Stimulated activated CD8-positive, alpha-beta memory T cell treated with anti-CD3 and anti-CD28 coated beads, Interleukin-2, amount 100 ng/mL, for 48 hours (primary cell): ENCODE results near the gene CKAP2.
A peak's percentile ranks its signal among the peaks of the same experiment; 100 is the strongest.
"Not testable (repeated sequence)": the region's sequence is repeated elsewhere in the genome, so short reads cannot be mapped to it uniquely, and the experiment has no call there.

Experiments used
- DNase-seq, 2 donors: peaks; one replicate each; pipeline ENCODE4 v3.0.0-alpha.2; 2020; ENCODE audit warnings: low read depth in 2 of 2

CKAP2 gene, protein sequence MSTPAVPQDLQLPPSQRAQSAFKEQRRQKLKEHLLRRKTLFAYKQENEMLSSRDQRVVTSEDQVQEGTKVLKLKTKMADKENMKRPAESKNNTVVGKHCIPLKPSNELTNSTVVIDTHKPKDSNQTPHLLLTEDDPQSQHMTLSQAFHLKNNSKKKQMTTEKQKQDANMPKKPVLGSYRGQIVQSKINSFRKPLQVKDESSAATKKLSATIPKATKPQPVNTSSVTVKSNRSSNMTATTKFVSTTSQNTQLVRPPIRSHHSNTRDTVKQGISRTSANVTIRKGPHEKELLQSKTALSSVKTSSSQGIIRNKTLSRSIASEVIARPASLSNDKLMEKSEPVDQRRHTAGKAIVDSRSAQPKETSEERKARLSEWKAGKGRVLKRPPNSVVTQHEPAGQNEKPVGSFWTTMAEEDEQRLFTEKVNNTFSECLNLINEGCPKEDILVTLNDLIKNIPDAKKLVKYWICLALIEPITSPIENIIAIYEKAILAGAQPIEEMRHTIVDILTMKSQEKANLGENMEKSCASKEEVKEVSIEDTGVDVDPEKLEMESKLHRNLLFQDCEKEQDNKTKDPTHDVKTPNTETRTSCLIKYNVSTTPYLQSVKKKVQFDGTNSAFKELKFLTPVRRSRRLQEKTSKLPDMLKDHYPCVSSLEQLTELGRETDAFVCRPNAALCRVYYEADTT

GRCh38 chr13:52454820-52455676, at the start of gene CKAP2:
Gene CKAP2 (plus strand): TSS chr13:52455478. CDS start chr13:52455557, 79 bp downstream.
- peak; percentile 86 to 88 for DNase-seq

DNA sequence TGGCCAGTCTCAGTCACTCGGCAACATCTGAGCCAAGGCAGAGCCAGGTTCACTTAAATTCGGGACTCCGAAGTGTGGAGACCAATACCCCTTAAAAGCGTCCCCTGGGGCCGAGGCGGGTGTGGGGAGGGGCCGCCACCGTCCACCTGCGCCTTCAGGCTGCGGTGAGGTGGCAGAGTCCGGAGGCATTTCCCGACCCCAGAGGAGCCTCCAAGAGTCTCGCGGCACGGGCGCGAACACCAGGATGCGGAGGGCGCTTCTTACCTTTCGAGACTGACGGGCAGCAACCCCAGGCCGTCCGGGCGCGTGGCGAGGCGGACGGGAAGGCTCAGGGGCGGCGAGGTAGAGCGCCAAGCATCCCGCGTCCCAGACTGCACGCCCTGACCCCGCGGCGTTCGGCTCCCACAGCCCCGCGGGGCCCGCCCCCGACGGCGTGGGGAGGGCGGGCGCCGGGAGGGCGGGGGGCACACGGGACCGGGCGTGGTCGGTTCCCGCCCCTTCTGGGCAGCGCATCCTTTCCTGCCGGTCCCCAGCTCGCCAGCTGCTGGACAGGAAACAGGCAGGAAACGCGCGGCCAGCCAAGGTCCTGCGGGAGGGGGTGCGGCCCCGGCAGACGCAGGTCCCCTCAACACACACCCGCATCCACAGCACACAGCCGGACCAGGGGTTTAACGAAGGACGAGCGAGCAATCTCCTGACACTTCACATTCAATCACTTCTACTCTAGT, 49.3 kb upstream of the CKAP2 start, which contains the start of gene THSD1:
TSS of gene THSD1 (minus strand) at position 406 of the 728 bp plus-strand sequence. CDS start 3,572 bp downstream, outside the sequence.
- peak in 1 of 2 donors; percentile 5 for DNase-seq

DNA sequence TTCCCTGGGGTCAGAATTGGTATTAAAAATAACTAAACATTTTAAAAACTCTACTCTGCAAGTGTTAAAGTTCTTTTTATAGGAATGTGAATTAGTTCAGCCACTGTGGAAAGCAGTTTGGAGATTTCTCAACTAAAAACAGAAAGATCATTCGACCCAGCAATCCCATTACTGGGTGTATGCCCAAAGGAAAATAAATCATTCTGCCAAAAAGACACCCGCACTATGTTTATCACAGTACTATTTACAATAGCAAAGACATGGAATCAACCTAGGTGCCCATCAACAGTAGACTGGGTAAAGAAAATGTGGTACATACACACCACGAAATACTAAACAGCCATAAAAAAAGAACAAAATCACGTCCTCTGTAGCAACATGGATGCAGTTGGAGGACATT, 48.6 kb upstream of the CKAP2 start:
- no peak for DNase-seq

DNA sequence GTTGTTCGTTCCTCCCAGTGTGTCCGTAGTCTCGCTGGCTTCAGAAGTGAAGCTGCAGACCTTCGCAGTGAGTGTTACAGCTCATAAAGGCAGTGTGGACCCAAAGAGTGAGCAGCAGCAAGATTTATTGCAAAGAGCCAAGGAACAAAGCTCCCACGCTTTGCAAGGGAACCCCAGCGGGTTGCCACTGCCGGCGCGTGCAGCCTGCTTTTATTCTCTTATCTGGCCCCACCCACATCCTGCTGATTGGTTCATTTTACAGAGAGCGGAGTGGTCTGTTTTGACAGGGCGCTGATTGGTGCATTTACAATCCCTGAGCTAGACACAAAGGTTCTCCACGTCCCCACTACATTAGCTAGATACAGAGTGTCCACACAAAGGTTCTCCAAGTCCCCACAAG, 47.8 kb upstream of the CKAP2 start:
- DNase-seq: not testable (repeated sequence)

- not testable (repeated sequence) for DNase-seq
Measured at GRCh38 chr13:52408071-52408658, 47.1 kb upstream of the CKAP2 start.

- DNase-seq: no peak
Measured at GRCh38 chr13:52411629-52412028, 43.6 kb upstream of the CKAP2 start.

- no peak for DNase-seq
Measured at GRCh38 chr13:52412128-52412527, 43.1 kb upstream of the CKAP2 start.

- DNase-seq: no peak
Measured at GRCh38 chr13:52414051-52414450, 41.2 kb upstream of the CKAP2 start.

DNA sequence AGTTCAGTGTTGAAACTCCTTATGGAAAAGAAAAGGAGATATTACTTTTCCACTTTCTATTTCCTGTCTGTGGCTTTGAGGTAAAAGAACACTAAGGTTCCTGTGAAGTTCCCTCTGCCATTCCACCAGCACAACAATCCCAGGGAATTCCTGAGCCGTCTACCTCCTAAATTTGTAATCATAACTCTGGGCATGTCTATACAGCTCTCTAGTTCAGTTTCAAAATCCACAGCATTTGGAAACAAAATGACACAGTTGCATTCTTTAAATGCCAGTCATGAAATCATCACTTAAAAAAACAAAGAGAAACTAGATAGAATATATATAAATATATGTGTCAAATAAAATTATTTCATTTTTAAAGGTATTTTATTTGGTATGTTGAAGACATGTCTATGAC, 40.3 kb upstream of the CKAP2 start:
- DNase-seq: no peak

DNA sequence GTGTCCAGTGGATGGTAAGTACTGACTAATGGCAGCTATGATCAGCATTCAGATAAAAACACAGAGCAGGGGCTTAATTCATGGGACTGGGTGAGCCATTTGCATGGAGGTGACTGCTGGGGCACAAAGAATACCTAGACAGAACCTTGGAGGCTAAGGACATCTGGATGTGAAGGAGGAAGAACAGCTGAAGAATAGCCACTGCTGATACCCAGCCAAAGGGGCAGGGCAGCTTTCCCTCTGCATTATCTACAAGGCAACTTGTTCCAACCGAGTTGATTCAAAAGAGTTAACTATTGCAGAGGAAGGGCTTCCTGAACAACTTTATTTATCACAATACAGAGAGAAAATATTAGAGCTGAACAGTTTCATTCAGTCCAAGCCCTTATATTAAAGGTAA, 36.2 kb upstream of the CKAP2 start:
- DNase-seq: no peak

- DNase-seq: no peak
Measured at GRCh38 chr13:52421216-52421615, 34.1 kb upstream of the CKAP2 start.

DNA sequence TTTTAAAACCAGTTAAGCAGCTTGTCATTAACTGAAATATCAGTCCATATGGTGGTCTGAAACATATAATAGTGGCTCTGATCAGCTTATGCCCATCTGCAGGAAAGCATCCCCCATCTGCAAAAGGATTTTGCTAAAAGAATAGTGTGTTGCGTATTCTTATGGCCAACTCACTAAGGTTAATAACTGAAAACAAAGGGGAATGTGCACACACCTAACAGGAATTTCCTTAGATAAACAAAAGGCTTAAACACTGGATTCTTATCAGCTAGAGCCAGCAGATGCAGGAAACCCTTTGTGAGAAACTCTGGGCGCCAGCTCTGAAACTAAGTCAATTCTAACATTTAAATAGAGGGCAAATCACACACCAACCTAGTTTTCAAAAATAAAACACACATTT, 27.0 kb upstream of the CKAP2 start:
- DNase-seq: no peak

DNA sequence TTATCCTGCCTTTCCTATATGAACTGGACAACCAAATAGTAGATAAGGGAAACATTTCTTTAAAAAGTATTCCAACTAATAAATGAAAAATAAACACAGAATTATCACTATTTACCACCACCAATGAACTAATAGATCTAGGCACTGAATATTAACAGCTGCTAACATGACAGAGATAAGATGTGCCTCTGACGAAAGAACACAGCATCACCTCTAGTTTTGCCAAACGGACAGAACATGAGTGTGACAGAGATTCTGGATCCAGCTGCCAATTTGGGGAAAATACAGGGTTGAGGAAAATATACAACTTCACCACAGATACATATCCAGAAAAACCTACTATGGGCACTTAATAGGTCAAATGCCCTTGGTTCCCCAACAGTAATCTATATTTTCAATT, 22.8 kb upstream of the CKAP2 start:
- no peak for DNase-seq

GRCh38 chr13:52446265-52446664, 9.0 kb upstream of the CKAP2 start:
- no peak for DNase-seq

- DNase-seq: no peak
Measured at GRCh38 chr13:52447354-52447753, 7.9 kb upstream of the CKAP2 start.

DNA sequence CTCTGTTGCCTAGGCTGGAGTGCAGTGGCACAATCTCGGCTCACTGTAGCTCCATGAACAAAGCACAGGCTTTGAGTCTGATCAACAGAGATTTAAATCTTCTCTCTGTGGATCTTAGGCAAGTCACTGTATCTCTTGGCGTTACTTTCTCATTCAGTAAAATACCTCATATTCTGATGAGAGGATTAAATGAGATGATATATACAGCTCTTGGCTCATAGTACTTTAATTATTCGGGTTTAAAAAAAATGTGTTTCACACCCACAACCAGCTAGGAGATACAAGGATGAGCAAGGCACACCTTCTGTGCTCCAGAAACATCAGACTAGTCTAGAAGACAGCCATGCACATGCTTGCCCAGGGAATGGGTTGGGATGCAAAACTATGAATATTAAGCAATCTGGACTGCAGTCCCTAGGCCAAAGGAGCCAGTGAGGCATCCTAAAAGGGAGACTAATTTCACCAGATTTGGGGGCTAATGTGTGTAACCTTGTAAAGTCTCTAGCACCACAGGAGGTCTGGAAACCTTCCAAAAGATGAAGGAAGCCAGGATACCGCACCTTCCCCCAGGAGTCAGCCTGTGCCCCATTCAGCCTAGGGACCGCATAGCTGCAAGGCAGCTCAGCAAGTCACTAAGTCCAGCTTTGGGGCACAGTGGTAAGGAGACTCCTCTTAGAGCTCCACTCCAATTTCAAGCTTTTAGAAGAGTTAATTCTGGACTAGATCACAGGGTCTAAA, 7.3 kb upstream of the CKAP2 start:
- no peak for DNase-seq

- no peak for DNase-seq
Measured at GRCh38 chr13:52449331-52450011, 5.8 kb upstream of the CKAP2 start.

DNA sequence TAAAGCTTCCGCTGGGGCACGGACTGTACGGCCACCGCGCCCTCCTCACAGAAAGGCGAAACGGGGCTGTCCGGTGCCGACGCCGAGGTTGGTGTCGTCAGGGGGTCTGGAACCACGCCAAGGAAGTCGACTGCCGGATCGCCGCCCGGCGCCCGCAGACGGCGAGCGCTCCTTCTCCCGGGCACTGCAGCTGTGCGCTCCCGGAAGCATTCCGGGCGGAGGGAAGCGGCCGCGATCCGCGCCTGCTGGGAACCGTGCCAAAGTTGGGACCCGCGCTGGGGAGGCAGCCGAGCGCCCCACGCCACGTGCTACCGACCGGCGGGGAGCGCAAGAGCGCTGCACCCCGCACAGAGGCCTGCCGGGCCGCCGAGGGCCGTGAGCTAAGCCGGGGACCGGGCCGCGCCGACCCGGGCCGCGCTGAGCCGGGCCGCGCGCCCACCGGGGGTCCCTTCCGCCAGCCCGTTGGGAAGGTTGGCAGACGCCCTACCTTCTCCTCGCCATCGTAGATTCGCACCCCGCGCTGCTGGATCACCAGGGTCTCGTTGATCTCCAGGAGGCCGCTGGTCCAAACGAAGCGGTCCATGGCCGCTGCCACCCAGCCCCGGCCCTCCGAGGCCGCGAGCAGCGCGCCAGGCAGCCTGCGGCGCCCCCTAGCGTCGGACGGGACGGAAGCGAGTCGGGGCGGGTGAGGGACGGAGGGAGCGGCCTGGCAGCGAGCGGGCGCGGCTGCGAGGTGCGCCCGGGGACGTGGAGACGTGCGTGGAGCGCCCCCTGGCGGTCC, 5.1 kb upstream of the CKAP2 start, which contains the start of gene VPS36:
TSS of gene VPS36 (minus strand) at position 623 of the 781 bp plus-strand sequence. CDS start at position 583, 40 bp downstream.
- peak; percentile 93 to 95 for DNase-seq

DNA sequence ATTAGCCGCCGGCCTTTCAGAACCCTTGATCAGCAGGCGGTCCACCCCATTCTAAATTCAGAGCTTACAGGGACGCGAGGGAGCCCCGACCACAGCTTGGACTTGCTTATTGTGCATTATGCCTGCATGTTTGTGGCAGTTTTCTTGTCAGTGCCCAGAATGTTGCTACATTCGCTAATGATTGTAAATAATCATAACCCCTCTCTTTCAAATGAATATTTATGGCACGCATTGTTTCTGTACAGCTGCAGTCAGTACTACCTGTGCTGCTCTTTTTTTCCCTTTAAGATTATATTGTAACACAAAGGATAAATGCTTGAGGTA, 4.5 kb upstream of the CKAP2 start:
- DNase-seq: no peak
